Neuronal stem cell (in vitro differentiated cells): ENCODE data around the gene ISOC2.

Source experiments
- DNase-seq: peaks from one replicate; pipeline ENCODE4 v3.0.0-alpha.2; 2013; ENCODE audit warnings: low spot score
- H2AFZ ChIP-seq: one replicate; pipeline ENCODE4 v1.6.1; 2013; ENCODE audit warnings: mild to moderate bottlenecking, low read length, inconsistent platforms
- H2AK5ac ChIP-seq: 2 replicates; pipeline ENCODE4 v1.6.1; 2013; ENCODE audit warnings: low read depth, mild to moderate bottlenecking, inconsistent platforms, low read length, moderate library complexity, mixed read lengths
- H2BK120ac ChIP-seq: 2 replicates; pipeline ENCODE4 v1.6.1; 2013; ENCODE audit warnings: low read depth, mild to moderate bottlenecking, inconsistent platforms, low read length, moderate library complexity, mixed read lengths
- H2BK12ac ChIP-seq: one replicate; pipeline ENCODE4 v1.6.1; 2013; ENCODE audit warnings: low read length, inconsistent platforms
- H2BK15ac ChIP-seq: 2 replicates; pipeline ENCODE4 v1.6.1; 2013; ENCODE audit warnings: mild to moderate bottlenecking, low read length, inconsistent platforms, mixed read lengths
- H2BK5ac ChIP-seq: one replicate; pipeline ENCODE4 v1.6.1; 2013; ENCODE audit warnings: inconsistent platforms, mild to moderate bottlenecking, low read length, moderate library complexity
- H3K14ac ChIP-seq: one replicate; pipeline ENCODE4 v1.6.1; 2013; ENCODE audit warnings: low read length, inconsistent platforms
- H3K18ac ChIP-seq: 2 replicates; pipeline ENCODE4 v1.6.1; 2013; ENCODE audit warnings: low read length, inconsistent platforms
- H3K23ac ChIP-seq: 2 replicates; pipeline ENCODE4 v1.6.1; 2013; ENCODE audit warnings: low read depth, mild to moderate bottlenecking, mixed read lengths, low read length, inconsistent platforms; ENCODE audit not compliant: poor library complexity
- H3K27ac ChIP-seq: replicated peaks from 3 replicates; pipeline ENCODE4 v1.5.1; 2013; ENCODE audit warnings: low read length, inconsistent platforms
- H3K27me3 ChIP-seq, 3 experiments: 2 replicates each; pipeline ENCODE4 v1.6.1; 2013; ENCODE audit warnings: low read length in 3 of 3, mild to moderate bottlenecking in 2 of 3, inconsistent platforms in 1 of 3, low read depth in 1 of 3, mixed read lengths in 1 of 3, moderate library complexity in 1 of 3; ENCODE audit not compliant: control insufficient read depth in 3 of 3, insufficient read depth in 3 of 3
- H3K36me3 ChIP-seq, 2 donors: replicated peaks in 1 of 2; 2 replicates each; pipeline ENCODE4 v1.6.1; 2013; ENCODE audit warnings: low read length in 2 of 2; ENCODE audit not compliant: control insufficient read depth in 2 of 2, insufficient read depth in 2 of 2
- H3K4ac ChIP-seq: 2 replicates; pipeline ENCODE4 v1.6.1; 2013; ENCODE audit warnings: inconsistent platforms, mild to moderate bottlenecking, low read length, moderate library complexity
- H3K4me1 ChIP-seq, 2 donors: 1 replicate in 1 of 2; 2 replicates in 1 of 2; pipeline ENCODE4 v1.6.1; 2013; ENCODE audit warnings: low read length in 2 of 2, low read depth in 1 of 2; ENCODE audit not compliant: control insufficient read depth in 2 of 2, insufficient read depth in 1 of 2
- H3K4me2 ChIP-seq: one replicate; pipeline ENCODE4 v1.6.1; 2013; ENCODE audit warnings: mild to moderate bottlenecking, low read length, inconsistent platforms; ENCODE audit not compliant: insufficient read depth, poor library complexity, severe bottlenecking
- H3K4me3 ChIP-seq, 2 donors: 2 replicates each; pipeline ENCODE4 v1.5.1; 2013; ENCODE audit warnings: low read length in 2 of 2, mild to moderate bottlenecking in 2 of 2, inconsistent platforms in 1 of 2, moderate library complexity in 1 of 2
- H3K79me1 ChIP-seq: one replicate; pipeline ENCODE4 v1.6.1; 2013; ENCODE audit warnings: low read depth, mild to moderate bottlenecking, inconsistent platforms, low read length, moderate library complexity
- H3K9ac ChIP-seq: one replicate; pipeline ENCODE4 v1.6.1; 2013; ENCODE audit warnings: mild to moderate bottlenecking, low read depth, low read length, inconsistent platforms; ENCODE audit not compliant: poor library complexity
- H3K9me3 ChIP-seq, 2 donors: replicated peaks in 1 of 2; 2 replicates each; pipeline versions ENCODE3 to v1.6.1; 2013; ENCODE audit warnings: low read length in 2 of 2, mild to moderate bottlenecking in 2 of 2, inconsistent platforms in 1 of 2, low read depth in 1 of 2, mixed read lengths in 1 of 2, moderate library complexity in 1 of 2; ENCODE audit not compliant: control insufficient read depth in 2 of 2, insufficient read depth in 1 of 2
- H4K8ac ChIP-seq: one replicate; pipeline ENCODE4 v1.6.1; 2013; ENCODE audit warnings: low read depth, mild to moderate bottlenecking, inconsistent platforms, low read length, moderate library complexity
- H4K91ac ChIP-seq: one replicate; pipeline ENCODE4 v1.6.1; 2013; ENCODE audit warnings: low read length, low read depth, mild to moderate bottlenecking, inconsistent platforms; ENCODE audit not compliant: poor library complexity
- WGBS, 2 donors: extraction: QIAGEN DNeasy Blood & Tissue Kit; methylation state at CpG; one replicate each; pipeline ENCODE4 v1.1.7; 2013; ENCODE audit warnings: missing lambda C conversion rate in 2 of 2, mixed read lengths in 1 of 2; ENCODE audit not compliant: insufficient read length in 2 of 2, insufficient replicate concordance in 1 of 2; ENCODE audit errors: extremely low coverage in 2 of 2; 5-methylcytosine and 5-hydroxymethylcytosine counted together

The ISOC2 gene

DNA sequence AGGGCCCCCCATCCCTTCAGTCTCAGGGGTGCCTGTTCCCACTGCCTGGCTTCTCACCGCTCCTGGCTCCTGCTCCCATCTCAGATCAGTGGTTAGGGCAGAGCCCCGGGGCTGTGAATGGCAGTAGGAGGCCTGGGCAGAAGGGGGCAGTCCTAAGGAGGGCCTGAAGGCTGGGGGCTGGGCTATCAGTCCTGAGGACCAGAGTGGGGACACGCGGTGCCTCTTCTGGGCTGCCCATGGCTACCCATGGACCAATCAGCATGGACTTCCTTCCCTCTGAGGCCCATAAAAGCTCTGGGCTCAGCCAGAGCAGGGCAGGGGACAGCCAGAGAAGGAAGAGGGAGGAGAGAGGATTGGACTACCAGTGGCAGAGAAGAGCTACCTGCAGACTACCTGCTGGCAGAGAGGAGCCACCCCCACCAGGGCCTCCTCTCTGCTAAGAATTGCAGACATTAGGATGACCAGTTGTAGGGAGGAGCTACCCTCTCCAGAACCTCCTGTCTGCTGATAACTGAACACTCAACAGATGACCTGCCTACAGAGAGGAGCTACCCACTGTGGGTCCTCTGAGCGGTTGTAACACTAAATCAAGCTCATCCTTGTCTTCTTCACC, 41.7 kb downstream of the ISOC2 start:
- peak overlapping the region; percentile 1 for H3K14ac ChIP-seq
- H3K18ac ChIP-seq, result no peak overlapping the region
- H3K36me3 ChIP-seq, result no peaks in the 10 kb centered on the region
- H3K4me1 ChIP-seq, result peaks cover 0 to 2% of the 10 kb centered on the region in 2 donors
- no peak overlapping the region for H2BK120ac ChIP-seq
- no peaks in the 10 kb centered on the region for H3K79me1 ChIP-seq
- no peak overlapping the region for H4K91ac ChIP-seq
- no peak overlapping the region for H3K4me3 ChIP-seq
- no peak overlapping the region for H3K23ac ChIP-seq
- no peak overlapping the region for H2BK12ac ChIP-seq
- H2BK5ac ChIP-seq, result peak overlapping the region; percentile 24
- H2AFZ ChIP-seq, result no peak overlapping the region
- no peak overlapping the region for H3K4me2 ChIP-seq
- H2BK15ac ChIP-seq, result peak overlapping the region; percentile 49
- no peak overlapping the region for H3K27ac ChIP-seq
- no peaks in the 10 kb centered on the region for H3K9me3 ChIP-seq
- no peak overlapping the region for H3K4ac ChIP-seq
- no peak overlapping the region for H4K8ac ChIP-seq
- no peak for DNase-seq
- H3K9ac ChIP-seq, result no peak overlapping the region
- no CpG with 5 or more reads among the region's 5 CpGs for WGBS, 2 donors
- H2AK5ac ChIP-seq, result peak overlapping the region; percentile 63
- H3K27me3 ChIP-seq, result peaks cover 0 to 3% (median 2%) of the 10 kb centered on the region in 3 experiments

DNA sequence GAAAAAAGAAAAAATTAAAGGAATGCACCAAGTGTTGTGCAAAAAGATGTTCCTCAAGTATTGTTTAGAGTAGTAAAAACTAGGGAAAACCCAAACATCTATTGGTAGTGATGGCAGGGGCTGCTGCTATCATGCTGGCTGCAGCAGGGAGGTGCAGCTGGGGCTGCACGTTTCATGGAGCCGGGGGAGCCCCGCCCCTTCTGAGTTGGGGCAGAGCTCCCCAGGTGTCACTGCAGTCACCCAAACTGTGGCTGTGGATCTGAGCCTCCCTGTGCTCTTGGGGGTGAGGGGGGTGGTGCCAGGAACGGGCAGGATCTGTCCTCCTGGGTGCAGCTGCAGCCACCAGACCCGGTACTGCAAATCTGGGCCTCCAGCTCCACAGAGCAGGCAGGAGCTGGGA, 42.3 kb downstream of the ISOC2 start:
- Histone ChIP-seq H3K9ac (no peak overlapping the region), H2AFZ (no peak overlapping the region), H3K4me1 (peaks cover 0 to 2% of the 10 kb centered on the region in 2 donors), H3K4me2 (no peak overlapping the region), H4K8ac (no peak overlapping the region), H2BK15ac (peak overlapping the region; percentile 49), H3K79me1 (no peaks in the 10 kb centered on the region), H2BK12ac (no peak overlapping the region), H2BK5ac (no peak overlapping the region), H2BK120ac (no peak overlapping the region), H3K27me3 (peaks cover 0 to 2% (median 0%) of the 10 kb centered on the region in 3 experiments), H3K27ac (no peak overlapping the region), H3K14ac (no peak overlapping the region), H3K23ac (peak overlapping the region; percentile 31), H3K18ac (no peak overlapping the region), H3K9me3 (no peaks in the 10 kb centered on the region), H3K36me3 (no peaks in the 10 kb centered on the region), H3K4ac (no peak overlapping the region), H3K4me3 (no peak overlapping the region), H4K91ac (no peak overlapping the region), H2AK5ac (no peak overlapping the region)
- DNase-seq, result no peak
- WGBS, 2 donors, result no CpG with 5 or more reads among the region's 5 CpGs

DNA sequence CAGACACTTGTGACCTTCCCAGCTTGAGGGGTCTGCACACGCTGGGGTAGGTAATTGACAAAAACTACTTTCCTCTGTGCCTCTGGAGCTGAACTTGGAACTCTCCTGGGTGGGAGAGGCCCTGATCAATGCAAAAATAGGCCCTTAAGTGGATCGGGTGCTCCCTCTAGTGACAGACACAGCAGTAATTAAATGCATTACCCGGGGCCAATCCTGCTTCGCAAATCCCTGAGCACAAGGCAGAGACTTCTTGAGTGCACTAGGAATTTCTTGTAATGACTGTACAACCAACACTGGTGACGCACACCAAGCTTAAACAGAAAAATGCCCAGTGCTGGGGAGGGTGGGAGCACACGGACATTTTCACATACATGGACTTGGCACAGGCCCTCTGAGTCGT, 43.3 kb downstream of the ISOC2 start:
- H3K27ac ChIP-seq, result no peak overlapping the region
- no peak overlapping the region for H2BK15ac ChIP-seq
- peak overlapping the region; percentile 24 for H3K9ac ChIP-seq
- H2BK120ac ChIP-seq, result no peak overlapping the region
- peak overlapping the region; percentile 46 for H2AFZ ChIP-seq
- peaks cover 0 to 2% (median 0%) of the 10 kb centered on the region in 3 experiments for H3K27me3 ChIP-seq
- no peak overlapping the region for H3K4me3 ChIP-seq
- H2AK5ac ChIP-seq, result no peak overlapping the region
- H3K79me1 ChIP-seq, result no peaks in the 10 kb centered on the region
- no peaks in the 10 kb centered on the region for H3K9me3 ChIP-seq
- H3K4me1 ChIP-seq, result peaks cover 0 to 2% of the 10 kb centered on the region in 2 donors
- no peak overlapping the region for H2BK12ac ChIP-seq
- H4K8ac ChIP-seq, result no peak overlapping the region
- no peak overlapping the region for H3K23ac ChIP-seq
- DNase-seq, result peak; percentile 67
- no peaks in the 10 kb centered on the region for H3K36me3 ChIP-seq
- no peak overlapping the region for H4K91ac ChIP-seq
- no peak overlapping the region for H3K4ac ChIP-seq
- no peak overlapping the region for H2BK5ac ChIP-seq
- no CpG with 5 or more reads among the region's 7 CpGs for WGBS, 2 donors
- H3K4me2 ChIP-seq, result no peak overlapping the region
- H3K14ac ChIP-seq, result no peak overlapping the region
- H3K18ac ChIP-seq, result no peak overlapping the region

DNA sequence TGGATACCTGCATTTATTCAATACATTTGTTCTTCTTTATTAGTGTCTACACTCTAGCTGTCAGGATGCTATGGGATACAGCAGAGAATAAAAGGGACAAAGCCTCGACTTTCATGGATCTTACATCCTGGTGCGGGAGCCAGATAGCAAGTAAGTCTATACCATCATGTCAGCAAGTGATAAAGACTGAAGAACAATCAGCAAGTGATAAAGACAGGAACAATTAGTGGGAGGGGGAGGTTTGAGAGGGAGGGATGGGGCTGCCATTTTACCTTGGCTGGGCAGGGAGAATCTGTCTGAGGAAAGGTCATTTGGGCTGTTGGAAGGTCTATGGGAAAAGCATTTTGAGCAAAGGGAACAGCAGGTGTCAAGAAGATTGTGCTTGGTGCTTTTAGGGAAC, 51.3 kb downstream of the ISOC2 start:
- H4K91ac ChIP-seq, result no peak overlapping the region
- H2AK5ac ChIP-seq, result no peak overlapping the region
- no peak overlapping the region for H3K4ac ChIP-seq
- H3K9ac ChIP-seq, result no peak overlapping the region
- no peak overlapping the region for H2BK5ac ChIP-seq
- H3K36me3 ChIP-seq, result peaks cover 13 to 18% of the 10 kb centered on the region in 2 donors
- H2BK12ac ChIP-seq, result no peak overlapping the region
- no peak overlapping the region for H2BK15ac ChIP-seq
- H3K9me3 ChIP-seq, result peaks cover 5 to 19% of the 10 kb centered on the region in 2 donors
- no peak overlapping the region for H3K27ac ChIP-seq
- WGBS, 2 donors, result no CpG with 5 or more reads among the region's 2 CpGs
- H3K4me1 ChIP-seq, result peaks cover 19 to 20% of the 10 kb centered on the region in 2 donors
- no peak overlapping the region for H4K8ac ChIP-seq
- no peaks in the 10 kb centered on the region for H3K27me3 ChIP-seq
- H3K18ac ChIP-seq, result no peak overlapping the region
- no peak overlapping the region for H2BK120ac ChIP-seq
- DNase-seq, result no peak
- H3K14ac ChIP-seq, result no peak overlapping the region
- no peak overlapping the region for H3K4me3 ChIP-seq
- H3K23ac ChIP-seq, result no peak overlapping the region
- no peak overlapping the region for H2AFZ ChIP-seq
- no peak overlapping the region for H3K4me2 ChIP-seq
- peaks cover 7% of the 10 kb centered on the region for H3K79me1 ChIP-seq
